ENCODE data around the gene TNFRSF4.

The TNFRSF4 gene

DNA sequence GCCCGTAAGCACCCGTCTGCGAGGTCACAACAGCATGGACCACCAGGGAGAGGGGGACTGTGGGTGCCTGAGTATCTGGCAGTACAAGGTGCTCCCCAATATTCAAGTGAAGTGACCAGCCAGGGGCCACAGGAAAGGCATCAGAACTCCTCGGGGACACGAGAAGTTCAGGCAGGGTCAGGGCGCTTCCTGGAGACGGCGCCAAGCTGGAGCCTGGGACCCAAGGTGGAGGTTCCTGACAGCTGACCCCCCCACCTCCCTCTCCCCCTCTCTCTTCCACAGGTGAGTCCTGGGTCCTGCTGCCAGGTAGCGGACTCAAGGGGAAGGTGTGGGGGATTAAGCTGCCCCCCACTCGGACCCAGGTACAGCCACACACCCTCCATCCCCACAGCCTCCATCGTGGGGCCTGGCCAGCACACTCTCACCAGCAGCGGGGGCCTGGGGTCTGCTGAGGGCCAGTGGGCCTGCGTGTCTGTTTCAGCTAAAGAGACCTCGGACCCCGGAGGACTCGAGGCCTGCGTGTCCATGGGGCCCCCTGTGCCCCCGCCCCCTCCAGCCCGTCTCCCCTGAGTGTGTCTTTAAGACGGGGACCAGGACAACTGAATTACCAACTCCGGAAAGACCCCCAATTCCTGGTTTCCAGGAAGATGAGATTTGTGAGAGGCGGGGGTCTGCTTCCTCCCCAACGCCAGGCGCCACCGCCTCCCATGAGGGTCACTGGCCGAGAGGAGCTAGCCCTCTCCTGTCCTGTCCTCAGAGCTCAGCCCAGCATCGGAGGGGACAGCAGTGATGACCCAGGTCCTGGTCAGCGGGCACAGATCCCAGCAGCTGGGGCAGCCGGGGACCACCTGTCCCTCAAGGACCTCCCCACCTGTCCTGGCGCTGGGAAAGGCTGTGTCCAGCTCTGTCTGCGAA is 13.7 kb downstream of the TNFRSF4 start:
- TF ChIP-seq, protein P1, sequence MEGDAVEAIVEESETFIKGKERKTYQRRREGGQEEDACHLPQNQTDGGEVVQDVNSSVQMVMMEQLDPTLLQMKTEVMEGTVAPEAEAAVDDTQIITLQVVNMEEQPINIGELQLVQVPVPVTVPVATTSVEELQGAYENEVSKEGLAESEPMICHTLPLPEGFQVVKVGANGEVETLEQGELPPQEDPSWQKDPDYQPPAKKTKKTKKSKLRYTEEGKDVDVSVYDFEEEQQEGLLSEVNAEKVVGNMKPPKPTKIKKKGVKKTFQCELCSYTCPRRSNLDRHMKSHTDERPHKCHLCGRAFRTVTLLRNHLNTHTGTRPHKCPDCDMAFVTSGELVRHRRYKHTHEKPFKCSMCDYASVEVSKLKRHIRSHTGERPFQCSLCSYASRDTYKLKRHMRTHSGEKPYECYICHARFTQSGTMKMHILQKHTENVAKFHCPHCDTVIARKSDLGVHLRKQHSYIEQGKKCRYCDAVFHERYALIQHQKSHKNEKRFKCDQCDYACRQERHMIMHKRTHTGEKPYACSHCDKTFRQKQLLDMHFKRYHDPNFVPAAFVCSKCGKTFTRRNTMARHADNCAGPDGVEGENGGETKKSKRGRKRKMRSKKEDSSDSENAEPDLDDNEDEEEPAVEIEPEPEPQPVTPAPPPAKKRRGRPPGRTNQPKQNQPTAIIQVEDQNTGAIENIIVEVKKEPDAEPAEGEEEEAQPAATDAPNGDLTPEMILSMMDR (IDR thresholded peaks at IDR 0.05; ENCODE audit: low read depth, low read length): no peak
- H3K4me3 ChIP-seq (ENCODE audit: low read depth, low read length): no peak overlapping the region
- in situ Hi-C loops (cut with HindIII; ENCODE audit: low sequenced_read_pairs): no loop called here
- no peak for DNase-seq (ENCODE audit: low read depth, low spot score)

DNA sequence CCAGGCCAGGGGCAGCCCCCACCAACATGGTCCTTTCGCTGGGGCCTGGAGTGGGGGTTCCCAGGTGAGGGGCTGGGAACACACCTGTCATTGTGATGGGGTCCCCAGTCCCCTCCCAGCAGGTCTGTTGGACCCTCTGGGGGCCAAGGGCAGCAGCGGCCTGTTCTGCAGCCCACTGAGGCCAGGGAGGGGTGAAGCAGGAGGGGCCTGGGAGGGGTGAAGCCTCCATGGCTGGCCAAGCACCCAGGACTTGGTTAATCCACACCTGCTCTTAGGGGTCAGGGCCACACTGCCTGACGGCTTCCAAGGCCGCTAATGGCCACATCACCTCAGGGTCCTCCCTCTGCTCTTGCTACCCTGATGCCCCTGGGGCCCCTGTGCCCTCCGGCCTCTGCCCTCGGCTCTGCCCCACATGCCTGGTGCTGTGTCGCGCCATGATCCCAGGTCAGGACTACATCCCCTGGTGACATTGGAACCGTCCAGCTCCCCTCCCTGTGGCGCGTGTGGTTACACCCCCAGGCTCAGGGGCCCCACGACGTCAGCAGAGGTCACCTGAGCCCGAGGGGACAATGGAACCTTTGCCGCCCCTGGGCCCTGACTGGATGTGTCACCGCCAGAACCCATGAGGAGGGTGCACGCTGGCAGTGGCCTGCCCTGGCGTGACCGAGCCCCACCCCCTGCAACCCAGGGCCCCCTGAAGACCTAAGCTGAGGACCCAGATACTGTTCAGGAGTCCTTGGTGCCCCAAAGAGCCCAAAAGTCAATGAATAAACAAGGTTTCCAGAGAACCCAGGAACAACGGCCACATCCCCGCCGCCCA is 14.6 kb downstream of the TNFRSF4 start:
- no peak for DNase-seq (ENCODE audit: low read depth, low spot score)
- TF ChIP-seq, protein P1 (IDR thresholded peaks at IDR 0.05; ENCODE audit: low read depth, low read length): no peak
- in situ Hi-C loops (cut with HindIII; ENCODE audit: low sequenced_read_pairs): no loop called here
- no peak overlapping the region for H3K4me3 ChIP-seq (ENCODE audit: low read depth, low read length)

GRCh38 chr1:1198423-1199140 is 15.4 kb downstream of the TNFRSF4 start:
- H3K4me3 ChIP-seq (ENCODE audit: low read depth, low read length): no peak overlapping the region
- in situ Hi-C loops (cut with HindIII; ENCODE audit: low sequenced_read_pairs): no loop called here
- TF ChIP-seq, protein P1 (IDR thresholded peaks at IDR 0.05; ENCODE audit: low read depth, low read length): no peak
- no peak for DNase-seq (ENCODE audit: low read depth, low spot score)

- in situ Hi-C loops (cut with HindIII; ENCODE audit: low sequenced_read_pairs): no loop called here
- H3K4me3 ChIP-seq (ENCODE audit: low read depth, low read length): no peak overlapping the region
- no peak for DNase-seq (ENCODE audit: low read depth, low spot score)
- TF ChIP-seq, protein P1 (IDR thresholded peaks at IDR 0.05; ENCODE audit: low read depth, low read length): no peak
Observed at GRCh38 chr1:1197551-1198422, 16.2 kb downstream of the TNFRSF4 start.

- DNase-seq (ENCODE audit: low read depth, low spot score): no peak
- in situ Hi-C loops (cut with HindIII; ENCODE audit: low sequenced_read_pairs): no loop called here
- TF ChIP-seq, protein P1 (IDR thresholded peaks at IDR 0.05; ENCODE audit: low read depth, low read length): no peak
- no peak overlapping the region for H3K4me3 ChIP-seq (ENCODE audit: low read depth, low read length)
Observed at GRCh38 chr1:1197188-1197500, 16.8 kb downstream of the TNFRSF4 start.

Measured in astrocyte of the spinal cord (primary cell).